Measurements from ENCODE around the gene LMO1.

The LMO1 gene

DNA sequence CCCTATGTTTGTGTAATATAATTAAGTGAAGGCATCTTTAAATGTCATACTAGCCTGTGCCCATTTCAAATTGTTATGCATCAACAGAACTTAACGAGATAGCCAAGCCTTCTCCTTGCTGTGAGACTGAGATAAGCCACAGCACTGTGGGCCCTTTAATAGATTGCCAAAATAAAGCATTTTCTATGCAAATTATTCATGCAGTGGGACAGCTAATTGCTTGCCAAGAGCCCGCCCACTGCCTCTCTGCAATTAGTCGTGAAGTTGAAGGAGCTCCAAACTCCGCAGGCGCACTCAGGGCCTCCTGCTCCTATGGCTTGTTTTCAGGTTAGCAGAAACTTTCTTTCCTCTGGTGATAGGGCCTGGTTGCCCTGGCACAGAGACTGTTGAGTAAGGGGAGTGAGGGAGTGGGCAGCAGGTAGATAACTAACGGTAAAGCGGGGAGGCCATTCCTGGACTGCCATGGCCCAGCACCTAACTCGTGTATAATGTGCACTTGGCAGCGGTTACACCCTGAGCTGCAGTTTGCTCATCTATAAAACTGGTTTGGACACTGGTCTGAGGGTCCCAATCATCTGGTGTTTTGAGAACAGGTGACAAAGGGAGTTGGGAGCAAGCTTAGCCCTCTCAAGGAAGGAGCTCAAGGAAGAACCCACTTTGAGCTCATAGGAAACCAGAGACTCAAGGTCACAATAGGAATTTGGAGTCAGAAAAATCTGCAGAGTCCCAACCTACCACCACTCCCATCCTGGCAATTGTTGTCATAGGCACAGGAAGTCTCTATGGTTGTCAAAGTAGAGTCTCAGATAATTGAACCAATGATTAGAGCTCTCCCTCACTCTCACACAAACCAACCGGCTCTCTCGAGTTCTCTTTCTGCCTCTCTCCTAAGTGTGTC, 60.9 kb downstream of the LMO1 start:
- DNase-seq = no peak

DNA sequence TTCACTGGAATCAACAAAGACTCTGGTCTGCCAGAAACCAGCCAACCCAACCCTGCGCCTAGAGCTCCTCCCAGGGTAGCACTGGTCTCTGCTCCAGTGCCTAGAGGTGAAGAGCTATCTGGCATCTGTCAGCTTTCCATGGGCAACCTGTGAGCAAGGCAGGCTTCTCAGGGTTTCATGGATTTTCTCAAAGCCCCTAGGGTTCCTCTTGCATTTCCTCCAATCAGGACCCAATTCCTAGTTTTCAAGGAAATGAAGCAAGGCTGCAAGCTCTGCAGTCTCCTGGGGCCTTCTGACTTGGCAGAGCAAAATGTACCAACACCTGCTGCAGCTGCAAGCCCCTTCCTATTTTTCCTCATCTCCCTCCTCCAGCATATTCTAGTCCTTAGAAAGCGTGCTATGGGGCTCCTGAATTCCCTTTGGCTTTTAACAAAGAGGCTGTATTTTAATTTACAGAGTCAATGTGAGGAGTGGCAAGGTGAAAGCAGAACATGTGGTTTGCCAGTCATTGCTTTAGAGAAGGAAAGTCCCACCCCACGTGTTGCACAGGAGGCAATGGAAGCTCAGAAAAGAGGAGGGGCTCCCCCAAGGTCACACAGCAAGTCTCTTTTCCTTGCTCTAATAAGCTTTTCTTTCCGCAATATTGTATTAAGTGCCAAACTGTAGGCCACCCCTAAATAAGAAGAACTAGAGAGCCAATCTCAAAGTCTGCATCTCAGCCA, 61.9 kb downstream of the LMO1 start:
- DNase-seq = no peak

DNA sequence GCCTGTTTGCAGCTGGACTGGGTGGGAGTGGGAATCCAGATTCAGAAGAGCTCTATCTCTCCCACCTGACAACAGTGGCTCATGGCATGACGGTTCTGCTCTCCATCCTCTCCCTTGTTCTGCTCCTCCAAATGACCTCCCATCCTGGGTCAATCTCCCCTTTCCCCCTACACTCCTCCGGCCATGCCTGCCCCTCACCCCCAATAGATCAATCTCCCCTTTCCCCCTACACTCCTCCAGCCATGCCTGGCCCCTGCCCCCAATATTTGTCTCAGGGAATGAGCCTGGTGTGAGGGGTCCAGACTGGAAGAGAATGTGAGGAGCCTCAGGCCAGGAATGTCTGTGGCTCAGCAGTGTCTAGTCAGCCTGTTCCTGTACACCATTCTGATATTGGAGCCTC, 64.0 kb downstream of the LMO1 start:
- DNase-seq = no peak

DNA sequence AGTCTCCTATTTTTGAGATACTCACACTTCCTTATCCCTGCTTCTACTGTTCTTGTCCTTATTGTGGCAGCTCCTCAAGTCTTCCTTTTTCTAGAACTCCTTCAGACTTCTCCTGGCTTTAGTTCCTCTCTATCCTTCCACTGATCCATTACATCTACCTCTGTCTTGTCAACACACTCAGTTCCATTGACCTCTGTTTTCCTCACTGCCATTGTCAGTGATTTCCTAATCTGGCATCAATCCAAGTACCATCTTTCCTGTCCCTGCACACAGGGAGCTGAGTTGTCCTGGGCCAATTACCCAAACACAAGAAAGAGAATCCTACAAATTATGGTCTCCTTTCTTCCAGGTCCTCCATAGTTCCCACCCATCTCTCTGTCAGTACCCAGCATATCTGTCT, 66.9 kb downstream of the LMO1 start:
- no peak for DNase-seq

DNA sequence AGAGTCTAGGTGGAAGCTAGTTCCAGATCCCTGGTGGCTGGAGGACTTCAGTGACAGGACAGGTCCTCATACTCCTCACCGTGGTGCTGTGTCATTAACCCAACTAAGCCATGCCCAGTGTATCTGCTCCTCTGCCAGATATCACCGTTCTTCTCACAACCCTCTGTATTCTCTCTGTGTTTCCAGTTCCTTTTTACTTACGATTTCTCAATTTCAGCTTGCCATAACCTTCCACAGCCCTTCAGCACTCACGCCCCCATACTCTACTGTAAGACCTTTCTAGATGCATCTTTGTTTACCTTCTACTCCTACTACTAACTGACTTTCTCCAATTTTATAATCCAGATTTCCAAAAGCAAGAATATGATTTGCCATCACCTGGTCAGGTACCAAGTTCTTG, 68.7 kb downstream of the LMO1 start:
- DNase-seq = no peak

DNA sequence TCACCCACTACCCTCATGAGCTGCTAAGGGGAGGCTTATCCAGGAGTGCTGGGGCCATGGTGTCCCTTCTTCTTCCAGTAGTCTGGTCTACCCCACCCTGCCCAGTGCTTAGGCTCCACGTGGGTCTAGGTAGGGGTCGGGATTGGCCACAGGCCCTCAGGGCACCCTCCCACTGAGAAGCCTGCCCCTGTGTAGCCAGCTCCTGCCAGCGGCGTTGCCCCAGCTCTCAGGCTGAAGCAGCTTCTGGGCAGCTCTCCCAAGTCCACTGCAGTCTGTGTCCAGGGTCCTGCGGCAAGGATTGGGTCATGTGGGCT, 70.8 kb downstream of the LMO1 start:
- DNase-seq = no peak

DNA sequence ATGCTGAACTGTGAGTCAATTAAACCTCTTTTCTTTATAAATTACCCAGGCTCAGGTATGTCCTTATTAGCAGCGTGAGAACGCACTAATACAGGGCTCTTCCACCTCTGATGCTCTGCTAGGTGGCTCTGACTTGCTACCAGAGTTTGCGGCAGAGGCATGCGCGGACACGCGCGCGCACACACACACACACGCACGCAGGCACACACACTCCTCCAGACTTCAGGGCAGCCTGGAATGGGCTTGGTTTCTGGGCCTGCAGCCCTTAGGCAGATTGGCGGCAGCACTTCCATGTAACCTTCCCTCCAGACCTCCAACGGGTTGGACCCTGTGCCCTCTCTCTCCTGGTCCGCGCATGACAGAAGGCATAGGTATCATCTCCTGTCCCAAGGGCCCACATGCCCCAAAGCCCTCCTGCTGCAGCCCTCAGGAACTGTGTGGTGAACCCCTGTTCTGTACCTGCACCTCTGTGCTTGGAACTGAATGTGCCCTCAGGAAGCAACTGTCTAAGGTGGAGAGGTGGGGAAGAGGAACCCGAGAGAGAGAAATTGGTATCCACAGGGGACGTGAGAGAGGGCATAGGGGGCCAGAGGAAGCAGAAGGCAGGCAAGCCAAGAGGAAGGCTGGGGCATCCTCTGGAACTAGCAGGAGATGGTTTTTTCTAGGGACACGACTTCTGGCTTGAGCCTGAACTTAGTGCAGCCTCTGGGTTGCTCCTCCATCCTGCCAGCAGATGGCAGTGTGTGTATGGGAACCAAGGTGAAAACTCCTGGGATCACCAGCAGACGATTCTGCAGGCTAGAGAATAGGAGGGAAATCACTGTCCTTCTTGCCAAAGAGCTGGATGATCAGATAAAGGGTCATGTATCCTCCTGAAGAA, 71.4 kb downstream of the LMO1 start:
- DNase-seq = peak; percentile 47 to 89

DNA sequence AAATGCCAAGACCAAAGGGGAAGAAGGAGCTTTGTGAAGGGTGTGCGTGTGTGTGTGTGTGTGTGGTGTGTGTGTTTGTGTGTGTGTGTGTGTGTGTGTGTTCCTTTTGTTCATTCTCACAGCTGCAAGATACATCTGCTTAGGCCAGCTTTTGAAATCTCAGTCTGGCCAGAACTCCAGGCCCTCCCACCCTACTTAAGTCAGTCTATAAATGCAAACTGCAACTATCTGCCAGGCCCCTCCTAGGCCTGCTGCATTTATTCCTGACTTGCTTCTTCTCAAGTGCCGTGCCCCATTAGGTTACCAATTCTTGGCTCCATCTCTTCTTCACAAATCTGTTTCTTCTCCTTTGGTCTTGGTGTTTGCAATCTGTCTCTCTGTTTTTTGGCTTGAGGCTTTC, 73.2 kb downstream of the LMO1 start:
- DNase-seq = no peak

DNA sequence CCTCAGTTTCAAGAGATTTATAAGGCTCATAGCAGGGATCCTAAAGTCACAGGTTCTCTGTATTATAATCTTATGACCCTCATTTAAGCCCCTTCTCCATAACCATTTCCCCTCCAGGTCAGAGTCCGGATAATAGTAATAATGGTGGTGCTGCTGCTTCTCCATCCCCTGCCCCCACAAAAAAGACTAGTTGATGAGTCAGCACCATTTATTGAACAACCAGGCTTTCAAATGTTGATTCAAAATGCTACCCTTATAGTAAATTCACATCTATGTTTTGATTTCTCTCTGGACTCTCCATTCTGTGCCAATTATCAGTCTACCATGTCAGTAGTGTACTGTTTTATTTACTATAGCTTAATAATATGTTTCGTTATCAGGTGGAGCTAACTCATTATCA, 77.2 kb downstream of the LMO1 start:
- DNase-seq = no peak

DNA sequence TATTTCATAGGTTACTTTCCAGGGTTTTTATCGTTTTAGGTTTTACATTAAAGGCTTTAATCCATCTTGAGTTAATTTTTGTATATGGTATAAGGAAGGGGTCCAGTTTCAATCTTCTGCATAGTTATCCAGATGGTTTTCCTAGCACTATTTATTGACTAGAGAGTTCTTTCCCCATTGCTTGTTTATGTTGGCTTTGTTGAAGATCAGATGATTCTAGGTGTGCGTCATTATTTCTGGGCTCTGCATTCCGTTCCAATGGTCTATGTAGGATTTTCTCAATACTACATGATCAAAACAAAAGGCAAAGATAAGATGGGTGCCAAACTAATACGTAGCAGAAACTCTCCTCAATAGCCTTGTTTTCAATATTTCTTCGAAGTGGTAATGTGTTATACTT, 80.6 kb downstream of the LMO1 start:
- DNase-seq = no peak

DNA sequence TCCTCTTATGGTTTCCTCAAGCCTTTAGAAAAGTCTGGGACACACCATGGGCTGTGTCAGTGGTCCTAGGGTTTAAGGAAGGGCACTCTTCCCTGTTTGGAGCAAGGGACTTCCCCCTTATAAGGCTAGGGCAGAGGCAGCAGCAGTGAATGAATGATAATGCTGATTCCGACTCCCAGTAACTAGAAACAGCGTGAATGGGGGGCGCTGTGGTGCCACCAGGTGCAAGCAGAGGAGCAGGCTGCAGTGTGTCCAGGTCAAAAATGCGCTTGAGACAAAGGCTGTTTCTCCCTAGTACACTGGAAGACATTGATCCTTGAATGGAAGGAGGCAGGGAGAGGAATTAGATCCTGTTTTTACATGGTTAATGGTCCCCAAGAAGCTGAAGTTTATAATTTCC, 83.2 kb downstream of the LMO1 start:
- no peak for DNase-seq

DNA sequence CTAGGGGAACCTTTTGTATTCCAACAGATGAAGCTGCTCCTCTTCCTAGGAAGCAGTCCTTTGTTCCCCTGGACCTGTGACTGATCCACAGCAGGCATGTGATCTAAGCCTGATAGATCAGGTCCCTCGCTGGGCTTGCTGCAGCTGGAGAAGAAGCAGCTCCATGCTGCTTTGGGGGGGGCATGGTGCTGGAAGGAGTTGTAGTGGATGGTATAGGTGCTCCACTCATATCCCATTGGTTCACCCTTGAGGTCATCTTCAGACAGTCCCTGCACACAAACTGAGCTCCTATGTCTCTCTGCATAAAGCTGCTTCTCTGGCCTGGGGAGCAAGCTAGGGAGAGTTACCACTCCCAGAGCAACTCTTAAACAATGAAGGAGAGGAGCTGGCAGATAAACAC, 85.4 kb downstream of the LMO1 start:
- DNase-seq = no peak

DNA sequence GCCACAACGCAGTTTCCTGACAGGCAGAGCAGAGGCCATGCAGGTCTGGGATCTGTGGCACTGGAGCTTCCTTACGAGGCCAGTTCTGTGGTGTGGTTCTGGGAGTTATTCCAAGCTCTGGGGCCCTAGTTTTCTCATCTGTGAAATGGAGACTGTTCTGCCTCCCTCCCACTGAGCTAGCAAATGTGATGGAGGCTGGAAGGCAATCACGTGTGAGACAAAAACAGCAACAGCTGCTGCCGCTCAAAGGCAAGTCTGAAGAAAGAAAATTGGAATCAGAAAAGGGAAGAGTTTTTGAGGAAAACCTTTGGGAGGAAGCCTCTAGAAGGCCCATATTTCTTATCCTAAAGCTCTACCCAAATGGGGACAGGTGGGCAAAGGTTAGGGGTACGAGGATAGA, 86.5 kb downstream of the LMO1 start:
- DNase-seq = no peak
